HL-60/S4 (cell line): ENCODE results near the gene JUND.

Source experiments
- in situ Hi-C: fragments of 300-500 bp; cut with MboI; formaldehyde crosslinking; loops from 2 replicates; pipeline ENCODE4 v1.14.3; 2022; ENCODE audit warnings: low sequenced_read_pairs

Gene JUND

GRCh38 chr19:18309525-18310064 lies 28.2 kb upstream of the JUND start:
- in situ Hi-C loops: no loop called here

DNA sequence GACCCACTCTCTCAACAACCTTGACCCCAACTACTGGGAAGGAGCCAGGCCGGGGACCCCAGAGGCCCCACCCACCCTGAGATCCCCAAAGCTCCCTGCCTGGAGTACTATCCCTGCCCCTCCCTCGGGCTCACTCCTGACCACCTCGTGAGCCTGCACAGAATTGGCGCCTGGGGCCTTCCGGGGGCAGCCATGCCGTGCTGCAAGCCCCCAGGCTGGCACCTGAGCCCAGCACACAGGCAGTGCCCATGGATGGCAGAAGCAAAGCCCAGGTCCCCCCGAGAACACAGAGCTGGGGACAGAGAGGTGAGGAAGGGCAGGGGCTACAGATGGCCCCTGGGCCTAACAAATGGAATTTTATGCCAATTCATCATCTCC lies 27.5 kb upstream of the JUND start:
- in situ Hi-C loops: no loop called here

- in situ Hi-C loops: no loop called here
These were observed 26.9 kb upstream of the JUND start for GRCh38 chr19:18308051-18308947.

DNA sequence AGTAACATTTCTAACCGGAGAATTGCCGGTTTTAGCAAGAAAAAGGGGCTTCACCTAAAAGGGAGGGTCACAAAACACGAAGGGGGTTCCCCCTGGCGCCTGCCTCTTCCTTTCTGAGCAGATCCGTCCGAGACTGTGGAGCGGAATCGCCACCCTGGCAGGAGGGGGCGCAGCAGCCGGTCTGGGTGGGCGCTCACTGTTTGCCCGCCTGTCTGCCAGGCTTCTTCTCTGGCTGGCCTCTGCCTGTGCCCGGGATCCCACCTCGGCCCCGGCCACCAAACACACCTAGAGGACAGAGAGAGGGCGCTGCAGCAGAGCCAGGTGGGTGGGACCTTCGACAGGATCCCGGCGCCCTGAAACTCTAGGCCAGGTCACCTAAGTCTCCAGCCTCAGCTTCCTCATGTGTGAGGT lies 25.9 kb upstream of the JUND start:
- in situ Hi-C loops: no loop called here

DNA sequence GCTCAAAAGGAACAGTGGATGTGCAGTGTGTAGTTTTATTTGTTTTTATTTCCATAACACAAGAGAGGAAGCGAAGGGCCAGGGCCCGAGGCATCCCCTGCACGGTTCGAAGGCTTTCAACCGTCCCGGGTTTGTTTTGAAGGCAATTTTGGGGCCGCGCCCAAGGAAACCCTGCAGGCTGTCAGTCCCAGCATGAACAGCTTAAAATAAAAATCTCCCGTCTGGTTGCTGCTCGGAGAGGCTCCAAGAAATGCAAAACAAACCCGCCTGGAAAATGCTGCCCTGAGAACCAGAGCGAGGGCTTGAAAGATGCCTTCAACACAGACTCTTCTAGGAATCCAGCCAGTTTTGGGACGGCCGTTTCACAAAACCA lies 25.5 kb upstream of the JUND start:
- in situ Hi-C loops: no loop called here

GRCh38 chr19:18306209-18306887 lies 24.9 kb upstream of the JUND start:
- in situ Hi-C loops: no loop called here

- in situ Hi-C loops: no loop called here
These were observed 23.3 kb upstream of the JUND start for GRCh38 chr19:18304458-18305310.

- in situ Hi-C loops: no loop called here
These were observed 22.7 kb upstream of the JUND start for GRCh38 chr19:18304208-18304457.

GRCh38 chr19:18301718-18302111 lies 20.3 kb upstream of the JUND start:
- in situ Hi-C loops: no loop called here

DNA sequence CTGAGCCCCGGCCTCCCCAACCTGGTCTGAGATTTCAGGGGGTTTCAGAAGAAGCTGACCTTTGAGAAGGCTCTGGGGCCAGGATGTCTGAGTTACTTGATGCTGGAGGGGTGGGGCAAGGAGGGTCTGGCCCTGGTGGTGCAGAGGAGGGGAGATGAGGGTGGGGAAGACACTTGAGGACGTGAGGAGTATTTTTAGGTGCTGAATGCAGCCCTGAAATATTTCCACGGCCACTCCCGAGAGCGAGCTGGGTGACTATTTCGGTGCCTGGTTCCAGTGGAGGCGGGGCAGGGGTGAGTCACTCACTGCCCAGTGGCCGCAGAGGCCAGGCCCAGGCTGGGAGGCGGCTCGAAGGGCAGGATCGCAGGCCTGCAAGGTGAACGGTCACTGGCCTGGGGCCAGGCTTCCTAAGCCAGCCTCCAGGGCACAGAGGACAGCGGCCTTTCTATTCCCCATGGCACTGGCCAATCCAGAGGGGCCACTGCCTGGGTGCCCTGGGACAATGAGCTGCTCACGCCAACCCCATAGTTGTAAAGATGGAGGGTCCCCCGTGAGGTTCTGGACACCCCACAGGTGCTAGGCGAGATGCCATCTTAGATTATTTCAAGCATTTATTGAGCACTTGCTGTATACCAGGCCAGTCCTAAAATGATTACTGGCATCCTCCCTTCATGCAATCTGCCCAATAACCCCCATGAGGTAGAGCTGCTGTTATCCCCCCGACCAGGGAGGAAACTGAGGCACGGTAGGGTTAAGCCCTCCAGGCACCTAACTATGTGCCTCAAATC lies 19.7 kb upstream of the JUND start:
- in situ Hi-C loops: no loop called here

GRCh38 chr19:18299654-18300053 lies 18.2 kb upstream of the JUND start:
- in situ Hi-C loops: no loop called here

GRCh38 chr19:18298601-18299000 lies 17.2 kb upstream of the JUND start:
- in situ Hi-C loops: no loop called here

- in situ Hi-C loops: no loop called here
These were observed 15.9 kb upstream of the JUND start for GRCh38 chr19:18297308-18297707.

GRCh38 chr19:18295034-18295451 lies 13.6 kb upstream of the JUND start:
- in situ Hi-C loops: no loop called here

- in situ Hi-C loops: no loop called here
These were observed 13.0 kb upstream of the JUND start for GRCh38 chr19:18294467-18294864.

DNA sequence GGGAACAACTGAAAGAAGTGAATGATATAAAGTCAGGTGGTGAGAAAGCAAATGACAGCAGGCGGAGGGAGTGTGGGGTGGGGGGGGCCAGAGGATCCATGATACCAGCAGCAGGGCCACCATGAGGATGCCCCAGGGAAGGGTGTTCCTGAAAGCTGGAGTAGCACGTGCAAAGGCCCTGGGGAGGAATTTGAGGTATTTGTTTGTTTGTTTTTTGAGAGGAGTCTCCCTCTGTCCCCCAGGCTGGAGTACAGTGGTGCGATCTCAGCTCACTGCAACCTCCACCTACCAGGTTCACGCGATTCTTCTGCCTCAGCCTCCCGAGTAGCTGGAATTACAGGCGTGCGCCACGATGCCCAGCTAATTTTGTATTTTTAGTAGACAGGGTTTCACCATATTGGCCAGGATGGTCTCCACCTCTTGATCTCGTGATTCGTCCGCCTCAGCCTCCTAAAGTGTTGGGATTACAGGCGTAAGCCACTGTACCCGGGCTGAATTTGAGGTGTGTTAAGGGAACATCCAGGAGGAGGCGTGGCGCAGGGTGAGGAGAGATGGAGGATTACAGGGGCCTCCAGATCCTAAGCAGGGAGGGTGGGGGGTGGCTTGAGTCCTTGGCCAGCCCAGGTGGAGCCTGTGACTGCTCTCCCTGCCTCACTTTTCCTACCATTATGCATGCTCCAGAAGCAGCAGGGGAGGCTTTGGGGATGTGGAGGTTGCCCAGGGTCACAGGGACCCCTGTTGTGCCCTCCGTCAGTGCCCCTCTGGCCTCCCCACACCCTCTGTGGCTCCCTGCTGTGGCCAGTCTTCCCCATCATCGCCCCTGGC lies 12.4 kb upstream of the JUND start:
- in situ Hi-C loops: no loop called here

DNA sequence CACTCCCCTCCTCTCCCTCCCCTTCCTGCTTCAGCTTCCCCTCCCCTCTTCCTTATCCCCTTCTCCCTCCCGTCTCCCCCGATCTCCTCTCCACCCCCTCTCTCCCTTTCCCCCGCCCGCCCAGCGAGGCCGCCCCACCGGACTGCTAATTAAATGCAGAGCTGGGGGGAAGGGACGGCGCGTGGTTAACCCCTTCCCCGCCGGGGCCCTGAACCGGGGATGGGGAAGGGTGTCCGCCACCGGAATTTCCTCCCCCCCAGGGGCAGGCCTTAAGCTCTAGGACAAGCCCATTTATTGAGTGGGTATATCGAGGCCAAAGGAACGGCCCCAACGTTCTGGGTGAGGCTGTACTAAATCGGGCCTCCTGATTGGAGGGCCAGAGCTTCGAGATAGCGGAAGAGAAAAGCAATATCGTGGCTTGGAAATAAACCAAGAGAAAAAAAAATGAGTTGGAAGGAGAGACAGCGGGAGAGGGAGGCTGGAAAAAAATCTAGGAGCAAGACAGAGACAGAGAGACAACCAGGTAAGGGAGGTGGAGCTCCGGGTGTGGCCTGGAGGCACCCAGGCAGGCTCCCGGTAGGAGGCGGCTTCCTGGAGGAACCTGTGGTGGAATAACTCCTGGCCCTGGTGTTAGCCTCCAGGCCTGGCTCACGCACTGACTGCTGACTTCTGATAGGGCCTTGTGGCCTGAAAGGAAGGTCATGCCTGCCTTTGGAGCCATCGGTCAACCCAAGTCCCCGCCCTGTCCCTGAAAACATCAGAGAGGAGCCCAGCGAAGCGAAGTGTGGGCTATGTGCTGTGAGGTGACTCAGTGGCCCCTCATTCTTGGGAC lies 11.6 kb upstream of the JUND start:
- in situ Hi-C loops: no loop called here

DNA sequence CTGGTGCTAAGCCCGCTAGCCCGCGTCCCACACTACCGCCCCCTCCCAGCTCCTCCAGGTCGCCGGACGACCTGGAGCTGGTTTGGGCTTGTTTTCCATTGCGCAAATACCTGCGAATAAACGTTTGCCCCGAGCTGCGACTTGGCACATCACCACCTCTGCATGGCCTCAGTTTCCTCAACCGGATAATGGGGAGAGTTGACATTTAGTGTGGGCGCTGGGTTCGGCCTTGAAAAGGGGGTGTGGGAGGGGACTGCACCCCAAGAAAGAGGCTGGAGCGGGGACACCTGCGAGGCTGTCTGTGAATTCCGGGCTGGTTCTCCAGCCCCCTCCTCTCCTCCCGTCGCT lies 11.0 kb upstream of the JUND start:
- in situ Hi-C loops: no loop called here
